SU-DHL-6 (cell line): ENCODE data around the gene ORM2.

ENCODE experiments used
- H2AFZ ChIP-seq: fragments of 200-600 bp; sonication (generic); 2 replicates; pipeline ENCODE4 v1.6.1; 2014; ENCODE audit warnings: low read depth, mild to moderate bottlenecking, moderate library complexity, mixed read lengths, antibody characterized with exemption, low read length; ENCODE audit not compliant: severe bottlenecking
- H3F3A ChIP-seq: fragments of 200-600 bp; shearing (Covaris generic); 2 replicates; pipeline ENCODE4 v1.6.0; 2016; ENCODE audit warnings: antibody characterized with exemption, mild to moderate bottlenecking; ENCODE audit not compliant: insufficient read depth
- H3K27ac ChIP-seq: fragments of 200-600 bp; sonication (generic); 2 replicates; pipeline ENCODE4 v1.5.1; 2016; ENCODE audit warnings: low read depth, mild to moderate bottlenecking, low read length, moderate library complexity, mixed read lengths
- H3K27me3 ChIP-seq: fragments of 200-600 bp; sonication (generic), shearing (Covaris generic); 2 replicates; pipeline ENCODE4 v1.6.0; 2014; ENCODE audit warnings: mild to moderate bottlenecking, low read length
- H3K36me3 ChIP-seq: fragments of 200-600 bp; sonication (generic); 2 replicates; pipeline ENCODE4 v1.6.1; 2014; ENCODE audit warnings: mild to moderate bottlenecking, low read length, mixed read lengths
- H3K4me2 ChIP-seq: fragments of 300-600, 200-600 bp; shearing (Covaris generic), sonication (generic); 2 replicates; pipeline ENCODE4 v1.6.0; 2014; ENCODE audit warnings: low read length, low read depth, mild to moderate bottlenecking; ENCODE audit not compliant: poor library complexity, severe bottlenecking
- H3K4me3 ChIP-seq: fragments of 200-600 bp; sonication (generic); 2 replicates; pipeline ENCODE4 v1.5.1; 2014; ENCODE audit warnings: antibody characterized with exemption, low read length, mild to moderate bottlenecking, mixed read lengths; ENCODE audit not compliant: insufficient read depth, poor library complexity, severe bottlenecking
- H3K79me2 ChIP-seq: fragments of 200-600 bp; sonication (generic); 2 replicates; pipeline ENCODE4 v1.6.1; 2014; ENCODE audit warnings: mild to moderate bottlenecking, low read length, moderate library complexity; ENCODE audit not compliant: insufficient read depth
- H3K9ac ChIP-seq: fragments of 200-600 bp; sonication (generic); 2 replicates; pipeline ENCODE4 v1.7.0; 2014; ENCODE audit warnings: mild to moderate bottlenecking, low read length
- H3K9me2 ChIP-seq: fragments of 200-600 bp; sonication (generic); replicated peaks from 2 replicates; pipeline ENCODE4 v1.6.1; 2014; ENCODE audit warnings: low read length; ENCODE audit not compliant: insufficient read depth
- H3K9me3 ChIP-seq: fragments of 200-600 bp; sonication (generic); 2 replicates; pipeline ENCODE4 v1.6.1; 2014; ENCODE audit warnings: low read length, mixed read lengths; ENCODE audit not compliant: insufficient read depth
- H4K20me1 ChIP-seq: fragments of 200-600 bp; sonication (generic); 2 replicates; pipeline ENCODE4 v1.6.1; 2014; ENCODE audit warnings: low read depth, mild to moderate bottlenecking, antibody characterized with exemption, low read length, moderate library complexity, mixed read lengths
- EZH2phosphoT487 ChIP-seq: fragments of 200-600 bp; sonication (generic), shearing (Covaris generic); conservative IDR thresholded peaks from 2 replicates; pipeline ENCODE4 v1.6.1; 2018; ENCODE audit warnings: mild to moderate bottlenecking, antibody characterized with exemption, low read length, moderate library complexity, mixed read lengths
- TF ChIP-seq, protein P1 (sequence below): fragments of 200-600 bp; sonication (generic); IDR thresholded peaks from one replicate; pipeline ENCODE4 v1.5.1; 2017; ENCODE audit warnings: antibody characterized with exemption, mild to moderate bottlenecking, low read length, moderate library complexity; ENCODE audit not compliant: insufficient read depth, poor library complexity, severe bottlenecking

The ORM2 gene

GRCh38 chr9:114348906-114349482 is 19.3 kb downstream of the ORM2 start:
- no peak overlapping the region for H3K4me2 ChIP-seq

GRCh38 chr9:114349713-114350480 is 20.2 kb downstream of the ORM2 start:
- Histone ChIP-seq H4K20me1 (no peaks in the 10 kb centered on the region), H3K4me3 (no peak overlapping the region), H2AFZ (no peak overlapping the region), H3K27ac (peak overlapping the region; percentile 55), H3K36me3 (peaks cover 41% of the 10 kb centered on the region), H3K27me3 (no peaks in the 10 kb centered on the region), H3K9ac (no peak overlapping the region), H3K79me2 (no peaks in the 10 kb centered on the region), H3K9me3 (no peaks in the 10 kb centered on the region), H3K9me2 (no peaks in the 10 kb centered on the region), H3K4me2 (no peak overlapping the region), H3F3A (no peaks in the 10 kb centered on the region)
- TF ChIP-seq EZH2phosphoT487, result no peak
- TF ChIP-seq, protein P1, sequence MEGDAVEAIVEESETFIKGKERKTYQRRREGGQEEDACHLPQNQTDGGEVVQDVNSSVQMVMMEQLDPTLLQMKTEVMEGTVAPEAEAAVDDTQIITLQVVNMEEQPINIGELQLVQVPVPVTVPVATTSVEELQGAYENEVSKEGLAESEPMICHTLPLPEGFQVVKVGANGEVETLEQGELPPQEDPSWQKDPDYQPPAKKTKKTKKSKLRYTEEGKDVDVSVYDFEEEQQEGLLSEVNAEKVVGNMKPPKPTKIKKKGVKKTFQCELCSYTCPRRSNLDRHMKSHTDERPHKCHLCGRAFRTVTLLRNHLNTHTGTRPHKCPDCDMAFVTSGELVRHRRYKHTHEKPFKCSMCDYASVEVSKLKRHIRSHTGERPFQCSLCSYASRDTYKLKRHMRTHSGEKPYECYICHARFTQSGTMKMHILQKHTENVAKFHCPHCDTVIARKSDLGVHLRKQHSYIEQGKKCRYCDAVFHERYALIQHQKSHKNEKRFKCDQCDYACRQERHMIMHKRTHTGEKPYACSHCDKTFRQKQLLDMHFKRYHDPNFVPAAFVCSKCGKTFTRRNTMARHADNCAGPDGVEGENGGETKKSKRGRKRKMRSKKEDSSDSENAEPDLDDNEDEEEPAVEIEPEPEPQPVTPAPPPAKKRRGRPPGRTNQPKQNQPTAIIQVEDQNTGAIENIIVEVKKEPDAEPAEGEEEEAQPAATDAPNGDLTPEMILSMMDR, result no peak

More at GRCh38 chr9:114348906-114349482, 19.3 kb downstream of the ORM2 start:
- TF ChIP-seq EZH2phosphoT487, result no peak
- TF ChIP-seq, protein P1, result no peak
- H3K4me3 ChIP-seq, result no peak overlapping the region
- no peaks in the 10 kb centered on the region for H3K79me2 ChIP-seq
- peaks cover 42% of the 10 kb centered on the region for H3K36me3 ChIP-seq
- H2AFZ ChIP-seq, result no peak overlapping the region
- no peaks in the 10 kb centered on the region for H3K9me2 ChIP-seq
- no peaks in the 10 kb centered on the region for H4K20me1 ChIP-seq
- no peaks in the 10 kb centered on the region for H3K27me3 ChIP-seq
- H3F3A ChIP-seq, result no peaks in the 10 kb centered on the region
- peak overlapping the region; percentile 2; the same call in 1 of the 2 replicates for H3K9ac ChIP-seq
- no peaks in the 10 kb centered on the region for H3K9me3 ChIP-seq
- H3K27ac ChIP-seq, result peak overlapping the region; percentile 55

- H4K20me1 ChIP-seq, result no peaks in the 10 kb centered on the region
- no peak overlapping the region for H3K9ac ChIP-seq
- H2AFZ ChIP-seq, result no peak overlapping the region
- no peaks in the 10 kb centered on the region for H3F3A ChIP-seq
- no peaks in the 10 kb centered on the region for H3K79me2 ChIP-seq
- H3K4me2 ChIP-seq, result no peak overlapping the region
- H3K36me3 ChIP-seq, result peaks cover 41% of the 10 kb centered on the region
- H3K9me2 ChIP-seq, result no peaks in the 10 kb centered on the region
- TF ChIP-seq, protein P1, result no peak
- no peak for TF ChIP-seq EZH2phosphoT487
- H3K27ac ChIP-seq, result no peak overlapping the region
- no peak overlapping the region for H3K4me3 ChIP-seq
- H3K9me3 ChIP-seq, result no peaks in the 10 kb centered on the region
- no peaks in the 10 kb centered on the region for H3K27me3 ChIP-seq
Measured at GRCh38 chr9:114350636-114351401, 21.1 kb downstream of the ORM2 start.
